Adrenal gland (tissue), 5 donors: Measurements from ENCODE around the gene HLF.

ENCODE experiments used
- CTCF ChIP-seq, 6 experiments: fragments of 450-650 bp in 4 of 6; fragments of 200-600 bp in 2 of 6; sonication (generic) in 1 of 6; IDR thresholded peaks; 1 replicate in 5 of 6; 2 replicates in 1 of 6; pipeline versions ENCODE4 v1.5.1 to v1.8.0; 2016 to 2021; ENCODE audit warnings: antibody characterized with exemption in 6 of 6, mild to moderate bottlenecking in 2 of 6, moderate library complexity in 1 of 6
- POLR2A ChIP-seq, 2 donors: fragments of 450-650 bp; IDR thresholded peaks; one replicate each; pipeline ENCODE4 v1.6.1; 2017; ENCODE audit warnings: antibody characterized with exemption in 2 of 2, mild to moderate bottlenecking in 2 of 2, moderate library complexity in 1 of 2
- donor health status: DM: no; HTN: no; CAD: no.

GRCh38 chr17:55354010-55354409 lies 89.2 kb downstream of the HLF start:
- TF ChIP-seq CTCF (IDR thresholded peaks at IDR 0.05) (no peak), POLR2A (IDR thresholded peaks at IDR 0.05) (no peak)
